GM12801 (cell line): ENCODE data around the gene LCMT2.

Experiments used
- TF ChIP-seq, protein P1 (sequence below): IDR thresholded peaks from one replicate; pipeline ENCODE4 v1.5.1; 2011; ENCODE audit warnings: control low read depth; ENCODE audit not compliant: insufficient read length; ENCODE audit errors: extremely low read depth

The LCMT2 gene, protein sequence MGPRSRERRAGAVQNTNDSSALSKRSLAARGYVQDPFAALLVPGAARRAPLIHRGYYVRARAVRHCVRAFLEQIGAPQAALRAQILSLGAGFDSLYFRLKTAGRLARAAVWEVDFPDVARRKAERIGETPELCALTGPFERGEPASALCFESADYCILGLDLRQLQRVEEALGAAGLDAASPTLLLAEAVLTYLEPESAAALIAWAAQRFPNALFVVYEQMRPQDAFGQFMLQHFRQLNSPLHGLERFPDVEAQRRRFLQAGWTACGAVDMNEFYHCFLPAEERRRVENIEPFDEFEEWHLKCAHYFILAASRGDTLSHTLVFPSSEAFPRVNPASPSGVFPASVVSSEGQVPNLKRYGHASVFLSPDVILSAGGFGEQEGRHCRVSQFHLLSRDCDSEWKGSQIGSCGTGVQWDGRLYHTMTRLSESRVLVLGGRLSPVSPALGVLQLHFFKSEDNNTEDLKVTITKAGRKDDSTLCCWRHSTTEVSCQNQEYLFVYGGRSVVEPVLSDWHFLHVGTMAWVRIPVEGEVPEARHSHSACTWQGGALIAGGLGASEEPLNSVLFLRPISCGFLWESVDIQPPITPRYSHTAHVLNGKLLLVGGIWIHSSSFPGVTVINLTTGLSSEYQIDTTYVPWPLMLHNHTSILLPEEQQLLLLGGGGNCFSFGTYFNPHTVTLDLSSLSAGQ

DNA sequence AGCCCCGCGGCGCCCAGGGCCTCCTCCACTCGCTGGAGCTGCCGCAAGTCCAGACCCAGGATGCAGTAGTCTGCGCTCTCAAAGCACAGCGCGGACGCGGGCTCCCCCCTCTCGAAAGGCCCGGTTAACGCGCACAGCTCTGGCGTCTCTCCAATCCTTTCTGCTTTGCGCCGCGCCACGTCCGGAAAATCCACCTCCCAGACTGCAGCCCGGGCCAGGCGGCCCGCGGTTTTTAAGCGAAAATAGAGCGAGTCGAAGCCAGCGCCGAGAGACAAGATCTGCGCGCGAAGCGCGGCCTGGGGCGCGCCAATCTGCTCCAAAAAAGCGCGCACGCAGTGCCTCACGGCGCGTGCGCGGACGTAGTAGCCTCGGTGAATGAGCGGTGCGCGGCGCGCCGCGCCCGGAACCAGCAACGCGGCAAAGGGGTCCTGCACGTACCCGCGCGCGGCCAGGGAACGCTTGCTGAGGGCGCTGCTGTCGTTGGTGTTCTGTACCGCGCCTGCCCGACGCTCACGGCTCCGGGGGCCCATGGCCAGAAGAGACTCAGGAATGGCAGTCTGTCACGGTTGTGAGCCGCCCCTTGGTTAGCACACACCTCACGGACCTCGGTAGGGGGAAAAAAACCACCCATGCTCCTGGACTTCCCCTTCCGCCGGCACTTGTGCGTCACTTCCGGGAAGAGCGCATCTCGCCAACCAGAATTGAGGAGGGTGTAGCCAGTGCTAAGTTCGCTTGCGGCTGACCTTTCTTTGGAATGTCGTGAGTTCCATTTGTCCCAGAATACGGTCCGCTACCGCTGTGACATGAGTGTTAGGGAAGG lies at the start of gene LCMT2:
LCMT2 (minus strand) TSS at position 614 of the 820 bp plus-strand sequence; CDS start at position 530, 84 bp downstream.
- TF ChIP-seq, protein P1, sequence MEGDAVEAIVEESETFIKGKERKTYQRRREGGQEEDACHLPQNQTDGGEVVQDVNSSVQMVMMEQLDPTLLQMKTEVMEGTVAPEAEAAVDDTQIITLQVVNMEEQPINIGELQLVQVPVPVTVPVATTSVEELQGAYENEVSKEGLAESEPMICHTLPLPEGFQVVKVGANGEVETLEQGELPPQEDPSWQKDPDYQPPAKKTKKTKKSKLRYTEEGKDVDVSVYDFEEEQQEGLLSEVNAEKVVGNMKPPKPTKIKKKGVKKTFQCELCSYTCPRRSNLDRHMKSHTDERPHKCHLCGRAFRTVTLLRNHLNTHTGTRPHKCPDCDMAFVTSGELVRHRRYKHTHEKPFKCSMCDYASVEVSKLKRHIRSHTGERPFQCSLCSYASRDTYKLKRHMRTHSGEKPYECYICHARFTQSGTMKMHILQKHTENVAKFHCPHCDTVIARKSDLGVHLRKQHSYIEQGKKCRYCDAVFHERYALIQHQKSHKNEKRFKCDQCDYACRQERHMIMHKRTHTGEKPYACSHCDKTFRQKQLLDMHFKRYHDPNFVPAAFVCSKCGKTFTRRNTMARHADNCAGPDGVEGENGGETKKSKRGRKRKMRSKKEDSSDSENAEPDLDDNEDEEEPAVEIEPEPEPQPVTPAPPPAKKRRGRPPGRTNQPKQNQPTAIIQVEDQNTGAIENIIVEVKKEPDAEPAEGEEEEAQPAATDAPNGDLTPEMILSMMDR: no peak

DNA sequence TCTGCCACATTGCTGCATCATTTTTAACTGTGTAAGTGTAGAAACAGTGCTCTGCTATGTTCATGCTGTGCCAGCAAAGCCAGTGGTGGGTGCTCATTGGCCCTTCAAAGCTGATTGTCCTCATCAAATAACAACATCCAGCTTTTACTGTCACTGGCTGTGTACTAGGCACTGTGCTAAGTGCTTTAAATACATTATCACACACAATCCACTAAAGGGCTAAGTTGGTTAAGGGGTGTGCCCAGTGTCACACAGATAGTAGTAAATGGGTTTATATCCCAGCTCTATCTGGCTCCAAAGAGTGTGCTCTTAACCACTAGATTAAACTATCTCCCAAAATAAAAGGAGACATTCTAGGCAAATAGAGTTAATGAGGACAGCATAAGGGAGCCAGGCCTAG lies 48.2 kb upstream of the LCMT2 start:
- TF ChIP-seq, protein P1: no peak

DNA sequence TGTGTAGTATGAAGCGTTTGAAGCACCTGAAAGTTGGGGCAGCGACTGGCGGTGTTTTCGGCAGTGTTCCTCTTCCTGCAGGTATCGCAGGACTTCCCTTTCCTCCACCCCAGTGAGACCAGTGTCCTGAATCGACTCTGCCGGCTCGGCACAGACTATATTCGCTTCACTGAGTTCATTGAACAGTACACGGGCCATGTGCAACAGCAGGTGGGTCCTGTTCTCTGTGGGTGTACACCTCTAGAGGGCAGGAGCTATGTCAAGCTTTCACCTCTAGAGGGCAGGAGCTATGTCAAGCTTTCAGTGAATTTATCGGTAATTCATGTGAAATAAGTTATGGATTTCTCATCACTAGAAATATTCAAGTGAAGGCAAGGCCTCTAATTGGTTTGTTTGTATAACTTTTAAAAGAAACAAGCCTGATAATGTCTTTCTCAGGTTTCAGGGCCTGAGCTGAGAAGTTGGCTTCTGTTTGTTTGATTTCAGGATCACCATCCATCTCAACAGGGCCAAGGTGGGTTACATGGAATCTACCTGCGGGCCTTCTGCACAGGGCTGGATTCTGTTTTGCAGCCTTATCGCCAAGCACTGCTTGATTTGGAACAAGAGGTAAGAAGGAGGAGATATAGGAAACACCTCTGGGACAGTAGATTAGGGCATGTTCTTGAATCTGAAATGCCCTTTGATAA lies 45.8 kb upstream of the LCMT2 start:
- TF ChIP-seq, protein P1: peak; percentile 11

DNA sequence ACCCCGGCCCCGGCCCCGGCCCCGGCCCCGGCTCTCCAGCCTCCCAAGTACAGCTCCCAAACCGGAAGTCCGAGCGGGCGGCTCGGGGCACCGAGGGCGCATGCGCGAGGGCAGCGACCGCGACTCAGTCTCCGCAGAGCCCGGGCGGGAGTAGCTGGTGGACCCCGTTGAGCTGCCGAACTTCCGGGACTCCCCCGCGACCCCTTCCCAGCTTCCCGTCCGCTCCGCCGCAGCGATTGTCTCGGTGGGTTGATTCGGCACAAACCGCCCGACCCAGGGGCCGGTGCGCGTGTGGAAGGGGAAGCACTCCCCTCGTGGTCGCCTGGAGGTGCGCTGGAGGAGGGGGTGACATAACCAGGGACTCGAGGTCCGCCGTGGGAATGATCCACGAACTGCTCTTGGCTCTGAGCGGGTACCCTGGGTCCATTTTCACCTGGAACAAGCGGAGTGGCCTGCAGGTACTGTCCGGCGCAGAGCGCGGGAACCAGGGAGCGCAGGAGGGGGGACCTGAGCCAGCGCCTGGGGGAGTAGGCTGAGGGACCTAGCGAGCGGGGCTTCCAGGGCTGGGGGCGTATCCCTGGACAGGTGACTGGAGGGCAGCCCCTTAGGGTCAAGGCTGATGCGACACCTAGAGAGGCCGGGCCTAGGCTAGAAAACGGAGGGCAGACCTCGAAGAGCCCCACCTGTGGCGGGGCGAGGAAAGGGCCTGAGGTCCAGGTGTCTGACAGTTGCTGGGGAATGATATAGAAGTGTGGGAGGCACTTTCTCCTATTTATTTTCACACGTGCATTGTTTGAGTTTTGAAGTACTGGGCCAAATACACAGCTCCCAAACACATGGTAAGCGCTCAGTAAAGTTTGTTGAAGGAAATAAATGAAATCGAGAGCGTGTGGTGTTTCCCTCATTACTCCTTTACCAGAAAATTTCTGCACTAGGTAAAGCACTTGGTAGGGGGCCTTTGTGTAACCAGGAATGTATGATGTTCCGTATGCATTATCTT lies 40.9 kb upstream of the LCMT2 start, which contains the start of the genes TUBGCP4 and ZSCAN29:
TUBGCP4 (plus strand) TSS at position 127 of the 1,000 bp plus-strand sequence; CDS start at position 381, 254 bp downstream.
ZSCAN29 (minus strand) TSS at position 69 of the 1,000 bp plus-strand sequence. CDS start 1,130 bp downstream, outside the sequence.
- TF ChIP-seq, protein P1: no peak

DNA sequence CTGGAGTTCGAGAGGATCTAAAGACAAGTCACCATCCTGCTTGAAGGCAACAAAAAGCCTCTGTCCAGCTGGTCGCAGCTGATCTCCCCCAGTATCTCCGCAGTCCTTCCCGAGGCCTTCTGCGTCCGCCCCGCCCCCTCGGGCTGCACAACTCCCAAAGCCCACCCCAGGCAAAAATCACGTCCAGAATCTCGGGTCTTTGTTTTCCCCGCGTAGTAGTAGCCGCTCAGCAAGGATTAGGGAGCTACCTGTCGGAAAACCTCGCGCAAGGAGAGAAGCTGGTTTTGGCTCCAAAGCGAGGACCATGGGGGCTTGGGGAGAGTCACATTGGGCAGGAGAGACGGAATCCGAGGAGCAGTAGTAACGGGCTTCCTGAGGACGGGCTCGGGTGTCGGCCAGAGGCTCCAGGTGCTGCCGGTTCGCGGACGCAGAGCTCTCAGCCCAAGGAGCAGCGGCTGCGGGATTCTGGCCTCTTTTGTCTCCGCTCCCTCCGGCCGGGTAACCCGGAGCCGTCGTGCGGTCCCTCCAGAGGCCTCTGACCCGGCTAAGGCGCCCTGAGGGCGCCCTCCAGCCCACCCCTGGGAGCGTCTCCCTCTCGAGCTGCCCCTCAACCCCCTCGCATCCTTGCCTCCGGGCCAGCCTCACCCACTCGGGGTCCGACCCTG lies 40.1 kb upstream of the LCMT2 start:
- TF ChIP-seq, protein P1: no peak
